ENCODE data around the gene SEMA5A. TPM values are rescaled to one million over a fixed set of nuclear protein-coding genes. Genes with fewer than 3 reads are reported as not detected.

Gene SEMA5A
- polyA plus RNA-seq, 4 donors = 13.2 to 39.5 (median 36.3) TPM

DNA sequence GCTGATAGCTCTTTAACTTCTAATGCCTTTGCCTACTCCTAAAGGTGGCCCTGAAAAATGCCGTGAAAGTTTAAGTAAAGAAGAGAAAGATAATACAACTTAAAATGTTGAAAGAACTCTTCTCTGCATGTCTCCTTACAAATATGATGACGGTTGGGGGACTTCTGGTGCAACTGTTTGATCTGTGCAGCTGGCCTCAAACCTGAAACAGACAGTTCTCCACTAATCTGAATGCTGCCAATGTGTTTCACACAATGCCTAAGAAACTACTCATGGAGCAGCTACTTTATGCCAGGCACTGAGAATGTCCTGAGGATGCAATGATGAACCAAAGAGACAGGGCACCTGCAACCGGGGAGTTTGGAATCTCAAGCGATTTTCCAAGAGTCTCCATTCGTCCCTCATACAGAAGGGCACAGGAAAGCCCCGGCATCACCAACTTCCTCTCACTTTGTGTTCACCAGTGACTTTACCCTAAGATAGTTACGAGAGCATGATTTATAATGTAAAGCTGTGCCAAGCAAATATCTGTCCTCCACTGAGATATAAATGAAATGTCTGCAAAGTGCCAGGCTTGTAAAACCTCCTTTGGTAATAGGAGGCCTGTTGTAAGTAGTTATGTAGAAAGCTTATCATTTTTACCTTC is 455.4 kb downstream of the SEMA5A start:
- no peak for DNase-seq (ENCODE audit: low read depth in 4 of 4, low spot score in 3 of 4)

DNA sequence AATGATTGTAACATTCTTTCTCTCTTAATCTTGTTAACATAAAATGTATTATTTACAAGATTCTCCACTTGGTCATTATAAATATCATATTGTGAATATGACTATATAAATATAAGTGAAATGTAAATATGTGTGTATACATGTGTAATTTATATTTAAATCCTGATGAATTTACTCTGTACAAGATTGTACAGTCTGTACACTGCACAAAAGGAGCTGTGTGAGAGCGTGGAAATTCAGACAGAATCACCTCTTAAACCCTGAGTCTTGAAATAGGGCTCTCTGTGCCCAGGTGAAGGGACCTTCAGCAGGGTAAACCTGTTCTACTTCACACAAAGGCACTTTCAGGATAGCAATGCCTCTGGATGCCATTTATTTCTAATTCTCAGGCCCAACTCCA is 456.0 kb downstream of the SEMA5A start:
- DNase-seq (ENCODE audit: low read depth in 4 of 4, low spot score in 3 of 4) = no peak

DNA sequence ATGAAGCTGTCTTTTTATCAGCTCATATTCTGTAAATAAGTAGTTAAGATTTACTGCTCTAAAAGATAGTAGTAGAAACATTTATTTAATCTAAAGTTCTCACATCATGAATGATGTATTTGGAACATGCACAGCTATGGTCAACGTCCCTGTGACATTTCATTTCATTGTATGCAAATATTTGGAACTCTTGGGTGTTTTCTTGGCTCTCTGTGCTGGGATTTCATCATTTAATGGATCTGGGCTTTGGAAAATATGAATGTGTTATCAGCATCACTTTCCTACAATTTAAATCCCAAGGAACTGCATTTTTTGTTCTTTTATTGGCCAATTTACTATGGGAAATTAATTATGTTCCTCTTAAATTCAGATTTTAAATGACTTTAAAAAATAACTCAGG is 462.9 kb downstream of the SEMA5A start:
- DNase-seq (ENCODE audit: low read depth in 4 of 4, low spot score in 3 of 4) = no peak

DNA sequence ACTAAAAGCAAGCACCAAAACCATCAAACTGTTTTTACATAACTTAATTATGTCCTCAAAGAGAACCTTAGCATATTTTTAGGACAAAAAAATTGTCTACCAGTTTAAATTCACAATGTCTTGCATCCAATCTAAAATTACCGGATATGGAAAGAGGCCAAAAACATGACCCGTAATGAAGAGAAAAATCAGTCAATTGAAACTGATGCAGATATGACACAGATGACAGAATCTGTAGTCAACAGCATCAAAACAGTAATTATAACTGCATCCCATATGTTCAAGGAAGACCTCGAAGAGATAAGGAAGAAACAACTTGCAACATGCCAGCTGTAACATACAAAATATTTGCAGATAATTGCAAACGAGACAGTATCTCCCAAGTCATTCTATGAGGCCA is 473.2 kb downstream of the SEMA5A start:
- no peak for DNase-seq (ENCODE audit: low read depth in 4 of 4, low spot score in 3 of 4)

DNA sequence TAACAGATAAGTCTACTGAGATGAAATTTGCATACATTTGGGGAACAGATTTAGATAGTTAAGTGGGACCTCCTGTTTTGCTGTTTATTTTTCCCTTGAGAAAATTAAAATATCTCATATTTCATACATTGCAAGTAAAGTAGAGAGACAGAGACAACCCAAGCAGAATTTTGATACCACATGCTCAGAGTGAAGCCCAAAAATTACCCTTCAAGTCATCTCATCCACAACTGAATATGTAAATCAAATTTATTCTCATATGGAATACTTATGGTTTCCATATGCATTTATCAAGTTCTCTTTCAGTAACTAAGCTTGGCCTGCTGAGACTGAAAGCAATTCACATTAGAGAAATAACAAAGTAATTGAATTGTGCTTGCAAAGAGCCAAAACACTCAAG is 474.4 kb downstream of the SEMA5A start:
- no peak for DNase-seq (ENCODE audit: low read depth in 4 of 4, low spot score in 3 of 4)

DNA sequence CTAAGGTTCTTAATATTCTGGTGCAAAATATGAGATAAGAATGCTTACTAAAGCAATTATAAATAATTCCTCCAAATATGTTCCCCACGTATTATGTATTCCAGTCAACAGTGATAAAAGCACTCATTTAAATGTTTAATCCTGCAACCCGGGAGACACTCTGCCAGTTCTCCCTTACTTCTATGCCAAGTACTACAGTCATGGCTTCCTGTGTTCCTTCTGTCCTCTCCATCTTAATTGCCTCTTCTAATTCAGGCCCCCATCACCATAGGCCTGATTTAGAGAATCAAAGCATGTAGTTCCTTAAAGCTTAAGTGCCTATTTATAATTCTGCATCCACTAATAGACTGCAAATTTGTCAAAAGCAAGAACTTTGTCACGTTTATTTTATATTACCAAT is 474.8 kb downstream of the SEMA5A start:
- no peak for DNase-seq (ENCODE audit: low read depth in 4 of 4, low spot score in 3 of 4)

DNA sequence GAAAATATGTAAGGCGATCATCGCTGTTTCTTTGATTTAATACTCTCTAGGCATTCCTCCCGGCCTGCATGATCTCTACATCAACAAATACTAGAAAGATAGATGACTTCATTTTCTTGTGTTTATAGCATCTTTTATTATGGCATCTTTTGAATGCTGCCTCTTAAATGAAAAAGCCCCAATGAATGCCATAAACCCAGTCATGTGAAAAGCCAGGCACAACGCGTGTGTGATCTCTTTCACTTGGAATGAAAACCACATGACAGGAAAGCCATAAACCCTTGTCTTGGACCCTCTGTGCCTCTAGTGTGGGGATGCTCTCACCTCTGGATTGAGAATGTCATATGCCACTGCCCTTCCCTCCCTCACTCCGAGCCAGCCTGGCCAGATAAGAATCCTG is 476.2 kb downstream of the SEMA5A start:
- no peak for DNase-seq (ENCODE audit: low read depth in 4 of 4, low spot score in 3 of 4)

DNA sequence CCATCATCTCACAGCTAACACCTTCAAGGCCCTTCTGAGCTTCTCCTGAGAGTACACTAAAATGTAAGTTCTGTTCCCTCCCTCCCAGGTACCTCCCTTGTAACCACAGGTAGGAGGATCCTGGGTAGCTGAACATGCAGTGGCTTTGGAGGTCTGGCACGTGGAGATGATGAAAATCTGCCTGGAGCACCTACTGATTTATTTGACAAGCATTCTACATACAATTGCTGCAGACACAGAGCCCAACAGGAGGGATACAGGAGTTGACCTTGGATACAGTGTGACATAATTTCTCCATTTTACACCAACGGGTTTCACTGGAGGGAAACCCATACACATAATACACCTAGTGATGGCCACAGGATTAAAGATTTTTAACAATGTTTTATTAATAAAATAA is 478.7 kb downstream of the SEMA5A start:
- DNase-seq (ENCODE audit: low read depth in 4 of 4, low spot score in 3 of 4) = no peak

DNA sequence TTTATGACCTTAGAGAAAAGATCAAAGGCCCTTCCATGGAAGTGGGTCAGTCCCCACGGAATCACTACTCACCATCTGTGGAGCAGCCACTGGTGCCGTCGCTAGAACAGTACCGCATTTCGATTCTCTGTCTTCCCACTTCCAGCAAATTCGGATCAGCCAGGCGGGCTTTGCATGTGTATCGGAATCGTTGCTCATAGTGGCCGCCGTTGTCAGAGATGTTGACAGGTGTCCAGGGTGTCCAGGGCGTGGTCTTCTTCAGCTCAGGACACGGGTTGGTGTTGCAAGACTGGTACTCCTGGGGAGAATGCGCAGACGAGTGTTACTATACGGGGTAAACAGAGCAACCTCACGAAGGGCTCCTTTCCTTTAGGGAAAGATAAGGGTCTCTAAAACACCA is 479.5 kb downstream of the SEMA5A start:
- no peak for DNase-seq (ENCODE audit: low read depth in 4 of 4, low spot score in 3 of 4)

DNA sequence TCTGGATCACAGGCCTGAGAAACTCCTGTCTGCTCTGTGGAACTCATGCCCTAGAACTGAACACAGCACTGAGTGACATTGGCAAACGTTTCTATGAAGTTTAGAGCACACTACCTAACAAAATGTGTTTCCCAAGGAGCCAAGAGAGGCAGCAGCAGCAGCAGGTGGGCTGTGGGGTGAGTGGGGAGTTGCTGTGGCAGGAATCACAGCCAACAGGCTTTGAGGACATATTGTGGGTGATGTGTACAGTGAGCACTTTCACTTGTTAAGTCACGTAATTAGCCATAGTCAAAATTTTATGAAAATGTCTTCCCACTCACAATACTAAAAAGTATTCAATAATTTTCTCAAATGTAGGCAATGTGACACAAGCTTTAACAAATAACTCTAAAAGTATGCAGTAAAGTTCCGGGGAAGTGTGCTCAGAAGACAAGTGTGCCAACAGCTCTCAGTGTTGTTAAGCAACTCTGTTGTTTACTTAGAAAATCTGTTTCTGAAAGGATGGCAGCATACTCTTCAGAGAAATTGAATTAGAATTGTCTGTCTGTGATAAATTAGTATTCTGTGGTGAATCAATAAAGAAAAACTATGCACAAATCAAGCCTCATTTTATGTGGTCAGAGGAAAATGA is 482.1 kb downstream of the SEMA5A start:
- no peak for DNase-seq (ENCODE audit: low read depth in 4 of 4, low spot score in 3 of 4)

DNA sequence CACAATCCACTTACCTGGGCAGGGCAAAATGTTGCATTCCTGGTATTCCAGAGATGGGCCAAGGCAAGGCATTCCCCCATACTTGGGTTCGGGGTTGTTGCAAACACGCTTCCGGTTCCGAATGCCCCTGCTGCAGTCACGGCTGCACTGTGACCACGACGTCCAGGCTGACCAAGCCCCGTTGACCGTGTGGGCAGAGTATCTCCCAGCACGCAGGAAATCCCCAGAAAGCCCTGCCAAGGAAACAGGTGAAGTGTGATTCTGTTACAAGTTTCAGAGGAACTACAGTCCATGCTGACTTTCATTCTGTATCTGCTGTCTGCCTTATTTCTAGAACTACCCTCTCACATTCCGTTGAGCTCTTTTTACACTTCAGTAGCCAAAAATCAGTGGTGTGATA is 483.0 kb downstream of the SEMA5A start:
- no peak for DNase-seq (ENCODE audit: low read depth in 4 of 4, low spot score in 3 of 4)

DNA sequence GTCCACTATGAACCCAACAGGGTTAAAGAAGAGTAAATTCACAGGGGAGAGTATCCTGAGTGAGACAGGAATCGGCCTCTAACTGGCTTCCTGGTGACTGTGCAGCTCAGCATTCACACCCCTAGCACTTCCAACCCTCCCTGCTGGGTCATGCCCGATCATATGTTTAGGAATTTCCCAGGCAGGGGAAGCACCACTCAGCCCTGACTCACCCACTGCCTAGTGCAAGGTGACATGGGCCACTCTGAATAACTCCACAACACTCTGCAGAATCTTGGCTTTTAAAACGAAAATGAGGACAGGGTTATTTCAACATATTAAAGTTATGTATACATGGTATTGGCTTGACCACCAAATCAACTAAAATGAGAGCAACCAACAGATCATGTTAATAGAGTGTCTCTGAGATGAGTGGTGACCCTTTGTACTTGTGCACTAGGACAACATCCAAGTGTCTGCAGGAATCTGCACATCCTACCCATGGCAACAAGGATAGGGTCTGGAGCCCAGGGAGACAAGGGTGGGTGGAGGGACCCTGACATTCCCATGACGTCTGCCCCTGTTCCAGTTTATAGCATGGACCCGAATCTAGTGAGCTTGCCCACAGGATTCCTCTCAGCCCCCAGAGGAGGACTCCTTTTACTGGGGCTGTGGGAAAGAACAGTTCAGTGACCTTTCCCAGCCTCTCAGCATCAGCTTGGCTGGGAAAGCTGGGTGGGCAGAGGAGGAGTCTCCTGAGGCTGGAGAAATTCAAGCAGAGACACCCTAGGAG is 485.8 kb downstream of the SEMA5A start:
- no peak for DNase-seq (ENCODE audit: low read depth in 4 of 4, low spot score in 3 of 4)

DNA sequence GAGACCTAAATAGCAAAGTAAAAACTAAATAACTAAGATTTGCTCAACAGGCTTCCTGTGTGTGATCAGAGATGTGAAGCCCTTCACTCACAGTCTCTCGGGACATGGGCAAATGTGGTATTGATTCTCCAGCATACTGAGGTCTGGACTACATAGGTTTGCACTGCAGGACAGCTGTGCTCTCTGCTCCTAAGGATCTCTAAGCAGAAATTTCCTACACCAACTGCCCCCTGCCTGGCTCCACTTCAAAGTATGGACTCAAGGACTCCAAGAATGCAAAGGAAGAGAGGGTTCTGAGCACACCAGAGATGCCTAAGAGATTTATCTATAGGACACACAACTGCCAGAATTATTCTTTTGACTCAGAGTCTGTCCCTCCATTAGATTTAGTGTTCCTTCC is 487.2 kb downstream of the SEMA5A start:
- DNase-seq (ENCODE audit: low read depth in 4 of 4, low spot score in 3 of 4) = no peak

DNA sequence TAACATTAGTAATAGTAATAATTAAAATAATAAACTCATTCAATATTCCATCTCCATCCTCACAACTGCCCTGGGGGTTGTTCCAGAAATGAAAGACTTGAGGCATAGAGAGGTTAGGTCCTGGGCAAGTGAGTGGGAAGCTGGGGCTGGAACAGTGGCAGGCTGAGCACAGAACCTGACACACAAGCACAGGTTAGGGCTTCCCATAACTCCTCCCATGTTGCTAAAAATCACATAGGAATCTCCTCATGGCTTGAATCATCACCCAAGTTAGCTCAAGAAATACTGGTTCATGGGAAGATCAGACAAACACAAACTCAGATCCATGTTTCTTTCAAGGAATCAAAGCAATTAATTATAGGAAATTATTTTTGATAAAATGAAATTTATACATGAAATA is 487.7 kb downstream of the SEMA5A start:
- no peak for DNase-seq (ENCODE audit: low read depth in 4 of 4, low spot score in 3 of 4)

DNA sequence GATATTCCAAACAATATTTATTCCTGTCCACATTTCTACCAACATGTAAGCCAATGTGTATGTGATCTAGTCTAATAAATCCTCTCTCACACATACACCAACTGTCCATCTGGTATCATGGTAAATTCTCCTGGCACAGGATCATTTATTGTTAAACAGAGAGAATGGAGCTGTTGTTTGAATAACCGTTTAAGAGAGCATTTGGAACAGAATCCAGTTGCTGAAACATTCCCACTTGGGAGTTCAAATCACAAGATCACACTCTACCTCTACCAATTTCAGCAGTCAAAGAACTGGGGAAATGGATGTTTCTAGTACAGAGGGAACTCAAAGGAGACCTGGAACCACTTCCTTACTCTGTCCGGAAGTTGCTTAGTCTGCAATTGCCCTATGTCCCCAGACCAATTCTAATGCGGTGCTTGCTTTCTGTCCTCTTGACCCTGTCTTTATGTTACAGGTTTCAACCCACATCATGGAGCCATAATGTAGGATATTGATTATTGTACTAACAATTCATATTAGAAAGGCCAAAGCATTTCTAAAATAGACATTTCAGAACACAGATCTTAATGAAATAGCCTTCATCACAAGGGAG is 488.4 kb downstream of the SEMA5A start:
- DNase-seq (ENCODE audit: low read depth in 4 of 4, low spot score in 3 of 4) = no peak

DNA sequence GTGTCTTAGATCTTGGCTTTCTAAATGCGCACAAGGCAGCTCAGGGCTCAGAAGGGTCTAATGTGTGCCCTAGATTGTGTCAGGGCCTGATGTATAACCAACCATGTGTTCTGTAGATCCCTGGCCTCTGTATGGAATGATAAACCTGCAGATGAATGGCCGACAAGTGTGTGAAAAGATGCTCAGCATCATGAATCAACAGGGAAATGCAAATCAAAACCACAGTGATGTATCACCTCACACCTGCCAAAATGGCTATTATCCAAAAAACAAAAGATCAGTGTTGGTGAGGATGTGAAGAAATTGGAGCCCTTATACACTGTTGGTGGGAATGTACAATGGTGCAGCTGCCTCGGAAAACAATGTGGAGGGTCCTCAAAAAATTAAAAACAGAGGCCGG is 489.8 kb downstream of the SEMA5A start:
- no peak for DNase-seq (ENCODE audit: low read depth in 4 of 4, low spot score in 3 of 4)

DNA sequence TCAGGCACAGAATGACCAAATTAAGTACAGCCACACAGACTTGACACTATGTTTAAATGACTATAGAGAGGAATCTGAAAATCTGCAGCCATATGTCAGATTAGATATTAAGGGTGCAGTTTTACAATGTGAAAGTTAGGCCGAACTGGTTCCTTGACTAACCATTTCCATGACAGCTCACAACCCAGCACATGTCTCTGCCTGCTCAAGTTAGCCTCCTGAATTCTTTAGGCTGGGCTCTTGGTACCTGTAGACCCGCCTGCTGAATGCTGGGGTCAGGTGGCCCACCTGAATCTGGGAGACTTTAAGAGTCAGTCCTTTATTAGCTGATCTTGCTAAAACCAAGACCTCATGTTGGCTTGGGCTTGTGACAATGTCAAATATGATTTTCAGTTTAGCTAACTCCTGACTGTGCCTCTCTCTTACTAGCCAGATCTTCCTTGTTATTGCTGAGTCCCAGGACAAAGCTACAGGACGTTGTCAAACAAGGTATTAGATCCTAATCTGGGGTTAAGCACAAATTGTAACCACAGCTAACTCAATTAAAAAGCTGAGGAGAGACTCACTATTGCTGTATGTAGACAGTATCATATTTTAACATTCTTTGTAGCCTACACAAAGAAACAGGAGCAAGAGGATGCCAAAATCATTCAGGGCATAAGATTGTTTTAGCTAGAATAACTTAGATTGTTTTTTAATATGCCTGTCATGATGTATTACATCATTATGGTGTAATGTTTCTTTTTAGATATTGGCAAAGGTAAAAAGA is 490.9 kb downstream of the SEMA5A start:
- DNase-seq (ENCODE audit: low read depth in 4 of 4, low spot score in 3 of 4) = no peak

DNA sequence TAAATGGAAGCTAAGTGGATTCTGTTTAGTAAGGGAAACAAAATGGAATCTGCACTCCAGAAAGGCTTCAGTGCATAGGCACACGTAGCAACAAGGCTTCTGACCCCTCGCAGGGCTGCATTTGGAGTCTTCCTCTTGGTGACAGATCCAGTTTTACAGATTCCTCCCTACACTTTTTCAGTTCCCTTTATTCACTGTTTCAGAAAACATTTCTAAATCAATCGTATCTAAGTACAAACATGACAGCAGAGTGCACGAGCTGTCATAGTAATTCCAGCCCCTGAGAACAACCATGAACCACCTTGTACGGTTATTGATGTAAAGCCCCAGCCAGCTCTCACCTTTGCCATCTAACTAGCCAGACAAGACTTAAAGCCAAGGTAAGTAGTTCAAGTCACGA is 491.6 kb downstream of the SEMA5A start:
- DNase-seq (ENCODE audit: low read depth in 4 of 4, low spot score in 3 of 4) = no peak

DNA sequence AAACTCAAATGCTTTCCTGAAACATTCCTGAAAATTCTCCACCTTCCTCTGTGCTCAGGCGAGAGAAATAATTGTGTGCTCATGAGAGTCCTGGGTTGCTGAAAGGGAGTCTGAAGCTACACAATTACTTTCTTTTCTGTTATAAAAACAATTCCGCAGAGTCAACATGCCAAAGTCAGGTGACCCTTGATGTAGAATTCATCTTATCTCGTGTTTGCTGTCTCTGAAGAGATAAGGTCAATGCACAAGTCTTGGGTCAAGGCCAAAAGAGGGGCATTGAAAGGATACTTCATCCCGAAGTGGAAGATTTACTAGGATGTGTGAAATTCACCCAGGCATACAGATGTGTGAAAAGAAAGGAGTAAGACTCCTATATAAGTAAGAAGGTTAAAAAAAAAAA is 493.5 kb downstream of the SEMA5A start:
- DNase-seq (ENCODE audit: low read depth in 4 of 4, low spot score in 3 of 4) = no peak

DNA sequence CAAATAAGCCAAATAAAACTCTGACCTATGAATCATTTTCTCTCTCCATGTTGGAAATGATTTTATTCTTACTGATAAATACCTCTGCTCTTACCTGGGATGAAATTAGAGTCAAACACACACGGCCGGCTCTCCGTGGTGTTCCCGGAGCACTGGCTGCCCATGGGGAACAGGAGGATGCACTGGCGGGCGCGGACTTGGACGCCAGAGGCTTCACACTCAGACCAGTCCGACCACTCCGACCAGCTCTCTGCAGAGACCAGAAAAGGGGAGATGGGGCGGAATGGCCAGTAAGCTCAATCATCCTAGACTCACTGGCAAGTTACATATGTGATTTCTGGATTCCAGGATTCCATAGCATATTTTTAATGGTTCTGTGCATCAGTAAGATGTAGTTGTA is 494.1 kb downstream of the SEMA5A start:
- no peak for DNase-seq (ENCODE audit: low read depth in 4 of 4, low spot score in 3 of 4)

DNA sequence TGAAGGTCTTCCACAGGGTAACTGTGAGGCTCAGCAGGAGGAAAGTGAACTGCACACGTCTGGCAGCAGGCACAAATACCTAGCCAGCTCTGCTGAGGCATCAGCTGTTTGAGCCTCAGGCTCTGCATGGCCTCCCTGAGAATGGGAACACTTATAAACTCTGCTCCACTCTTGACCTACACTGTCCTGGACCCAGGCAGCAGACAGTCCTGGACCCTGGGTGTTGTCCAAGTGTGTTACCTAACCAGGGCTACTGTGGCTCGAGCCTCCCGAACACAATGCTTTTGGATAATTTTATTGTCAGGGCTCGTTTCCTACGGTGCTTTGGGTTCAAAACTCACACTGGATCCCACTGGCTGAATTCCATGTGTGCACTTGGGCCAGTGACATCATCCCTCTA is 497.9 kb downstream of the SEMA5A start:
- DNase-seq (ENCODE audit: low read depth in 4 of 4, low spot score in 3 of 4) = no peak
